Renal cortical epithelial cell (primary cell): ENCODE measurements around the gene SEPTIN14. TPM values are rescaled to one million over a fixed set of nuclear protein-coding genes. Genes with fewer than 3 reads are reported as not detected.
"Not testable (repeated sequence)": the region's sequence is repeated elsewhere in the genome, so short reads cannot be mapped to it uniquely, and the experiment has no call there.

Source experiments
- DNase-seq: peaks from one replicate; pipeline ENCODE4 v3.0.0-alpha.2; 2011; ENCODE audit warnings: low read depth
- total RNA-seq: library from RNA; depleted of rRNA; stranded (reverse); fragments of >200 nt; gene quantifications from 2 replicates; pipeline ENCODE4 v1.2.3, GENCODE V29; 2014

Gene SEPTIN14
- total RNA-seq, 1 donor from 2014 or later, result not detected

GRCh38 chr7:55784151-55784550 lies 78.4 kb downstream of the SEPTIN14 start:
- no peak for DNase-seq

- DNase-seq, result no peak
Measured at GRCh38 chr7:55778631-55779030, 83.9 kb downstream of the SEPTIN14 start.

GRCh38 chr7:55776196-55776595 lies 86.4 kb downstream of the SEPTIN14 start:
- DNase-seq, result no peak

GRCh38 chr7:55775051-55775420 lies 87.5 kb downstream of the SEPTIN14 start:
- DNase-seq, result no peak

GRCh38 chr7:55774327-55775050 lies 88.1 kb downstream of the SEPTIN14 start:
- no peak for DNase-seq

- DNase-seq, result no peak
Measured at GRCh38 chr7:55770778-55771177, 91.8 kb downstream of the SEPTIN14 start.

- not testable (repeated sequence) for DNase-seq
Measured at GRCh38 chr7:55753274-55753862, 109.2 kb downstream of the SEPTIN14 start.

GRCh38 chr7:55744706-55745105 lies 117.8 kb downstream of the SEPTIN14 start:
- DNase-seq, result not testable (repeated sequence)

Other genes starting within 250 kb of the SEPTIN14 start
- gene ZNF713, start 24.7 kb upstream of the SEPTIN14 start, total RNA-seq, result 3.5 and 7.0 TPM in 2 replicates
- gene MRPS17, start 89.1 kb upstream of the SEPTIN14 start, total RNA-seq, result 15.6 and 28.0 TPM in 2 replicates
- gene NIPSNAP2, start 101.8 kb upstream of the SEPTIN14 start, total RNA-seq, result 58.0 and 78.6 TPM in 2 replicates
- gene PSPH, start 188.7 kb upstream of the SEPTIN14 start, total RNA-seq, result 42.7 and 90.6 TPM in 2 replicates
- gene CCT6A, start 189.0 kb upstream of the SEPTIN14 start, total RNA-seq, result 184 and 264 TPM in 2 replicates
- 130 and 194 TPM in 2 replicates for gene SUMF2, start 201.5 kb upstream of the SEPTIN14 start, total RNA-seq
- gene PHKG1, start 230.2 kb upstream of the SEPTIN14 start, total RNA-seq, result 0.15 TPM in 1 of 2 replicates, not detected in the other
- 215 and 649 TPM in 2 replicates for gene CHCHD2, start 243.7 kb upstream of the SEPTIN14 start, total RNA-seq